GM21360 (cell line): Measurements from ENCODE around the gene PGAM4.
"Not testable (repeated sequence)": the region's sequence is repeated elsewhere in the genome, so short reads cannot be mapped to it uniquely, and the experiment has no call there.

ENCODE experiments used
- ATAC-seq: cut with Tn5 transposase; IDR thresholded peaks from one replicate; pipeline ENCODE4 v1.9.1; 2021; ENCODE audit warnings: mild to moderate bottlenecking, moderate library complexity; ENCODE audit not compliant: unreplicated experiment

The PGAM4 gene

GRCh38 chrX:77930581-77930980, 38.9 kb downstream of the PGAM4 start:
- ATAC-seq, result no peak

DNA sequence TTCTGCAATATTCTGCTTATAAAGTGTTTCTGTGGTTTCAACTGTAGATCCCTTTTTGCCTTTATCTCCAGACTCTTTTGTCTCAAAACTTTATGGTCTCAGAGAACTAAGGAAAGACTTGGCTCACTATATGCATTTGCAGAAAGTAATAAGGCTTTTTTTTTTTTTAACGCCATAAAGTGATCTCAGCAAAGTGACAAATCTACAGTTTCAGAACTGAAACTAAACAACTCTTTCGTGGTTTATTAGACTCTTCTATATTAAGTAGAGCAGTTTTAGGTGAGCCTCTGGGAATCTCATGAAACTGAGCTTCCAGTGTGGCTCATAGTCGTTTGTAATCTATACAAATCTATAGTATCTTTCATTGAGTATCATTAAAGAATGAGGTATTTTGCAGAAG, 43.7 kb downstream of the PGAM4 start:
- no peak for ATAC-seq

- no peak for ATAC-seq
Observed at GRCh38 chrX:77924320-77924859, 45.0 kb downstream of the PGAM4 start.

DNA sequence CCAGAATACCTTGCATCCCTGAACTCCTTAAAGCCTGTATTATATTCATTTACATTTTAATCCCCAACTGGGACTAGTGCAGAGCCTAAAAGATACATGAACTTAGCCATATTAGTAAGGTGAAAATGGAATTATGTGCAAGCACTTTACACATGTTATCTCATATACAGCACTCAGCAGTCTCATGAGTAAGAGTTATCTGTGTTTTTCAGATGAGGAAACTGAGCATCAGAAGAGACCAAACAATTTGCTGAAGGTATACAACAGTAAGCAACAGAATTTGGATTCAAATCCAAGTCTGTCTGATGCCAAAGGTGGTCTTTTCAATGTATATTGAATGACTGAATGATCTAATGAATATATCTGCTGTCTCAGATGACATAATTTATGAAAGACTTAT, 46.7 kb downstream of the PGAM4 start:
- ATAC-seq, result no peak

- not testable (repeated sequence) for ATAC-seq
Observed at GRCh38 chrX:77919370-77919769, 50.1 kb downstream of the PGAM4 start.

GRCh38 chrX:77918568-77918967, 50.9 kb downstream of the PGAM4 start:
- ATAC-seq, result no peak
